HG03439 (cell line): Measurements from ENCODE around the gene TBKBP1.

ENCODE experiments used
- ATAC-seq: cut with Tn5 transposase; IDR thresholded peaks from one replicate; pipeline ENCODE4 v1.9.1; 2021; ENCODE audit warnings: mild to moderate bottlenecking, moderate library complexity; ENCODE audit not compliant: unreplicated experiment

Gene TBKBP1

DNA sequence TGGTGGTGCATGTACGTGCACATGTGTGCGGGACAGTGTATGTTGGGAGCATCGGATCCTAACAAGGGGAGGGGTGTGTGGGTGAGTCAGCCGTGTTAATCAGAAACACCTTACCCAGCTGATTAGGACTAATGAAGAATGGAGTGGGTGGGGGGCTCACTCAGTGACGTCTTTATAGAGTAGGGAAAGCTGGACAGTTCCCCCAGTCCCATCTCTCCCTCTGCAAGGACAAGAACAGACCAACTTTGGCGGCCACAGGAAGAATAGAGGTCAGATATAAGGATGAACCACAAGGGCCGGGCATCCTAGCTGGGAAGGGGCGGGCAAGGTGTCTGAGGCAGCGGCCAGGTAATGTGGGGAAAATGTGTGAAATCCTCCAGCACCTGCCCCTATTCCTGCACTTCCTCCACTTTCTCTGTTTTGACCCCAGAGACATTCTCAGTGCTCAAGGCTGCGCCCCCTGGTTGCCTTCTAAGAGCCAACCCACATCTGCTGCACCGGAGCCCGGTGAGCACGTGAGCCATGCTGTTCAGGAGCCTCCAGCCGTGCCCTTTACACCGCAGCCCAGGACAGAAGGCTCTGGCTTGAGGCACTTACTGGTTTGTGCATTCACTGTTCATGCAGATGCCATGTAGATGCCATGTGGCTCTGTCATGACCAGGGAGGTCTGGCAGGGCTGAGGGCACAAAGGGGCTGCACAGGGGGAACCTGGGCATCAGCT, 20.2 kb downstream of the TBKBP1 start:
- no peak for ATAC-seq

- ATAC-seq: no peak
These were observed 20.9 kb downstream of the TBKBP1 start for GRCh38 chr17:47714773-47715396.

- no peak for ATAC-seq
These were observed 21.8 kb downstream of the TBKBP1 start for GRCh38 chr17:47715669-47716325.

- no peak for ATAC-seq
These were observed 22.4 kb downstream of the TBKBP1 start for GRCh38 chr17:47716375-47716774.

DNA sequence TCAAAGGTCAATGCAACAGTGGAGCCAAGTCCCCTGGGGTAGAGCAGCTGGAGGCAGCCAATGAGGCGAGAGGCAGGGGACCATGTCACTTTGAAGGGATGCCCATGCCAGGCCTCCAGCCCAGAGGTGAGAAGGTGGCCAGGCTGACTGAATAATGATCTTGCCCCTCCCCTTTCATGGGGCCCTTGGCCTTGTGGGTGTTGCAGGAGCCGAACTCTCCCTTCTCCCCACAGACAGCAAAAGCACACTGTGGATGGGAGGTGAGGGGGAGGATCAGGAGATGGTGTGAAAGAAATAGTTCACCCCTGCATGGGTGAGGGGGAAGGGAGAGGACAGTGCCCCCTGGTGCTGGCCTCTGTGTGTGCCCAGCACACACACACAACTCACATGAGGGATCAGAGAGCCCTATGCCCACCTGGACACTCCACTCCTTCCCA, 23.3 kb downstream of the TBKBP1 start:
- ATAC-seq: no peak

DNA sequence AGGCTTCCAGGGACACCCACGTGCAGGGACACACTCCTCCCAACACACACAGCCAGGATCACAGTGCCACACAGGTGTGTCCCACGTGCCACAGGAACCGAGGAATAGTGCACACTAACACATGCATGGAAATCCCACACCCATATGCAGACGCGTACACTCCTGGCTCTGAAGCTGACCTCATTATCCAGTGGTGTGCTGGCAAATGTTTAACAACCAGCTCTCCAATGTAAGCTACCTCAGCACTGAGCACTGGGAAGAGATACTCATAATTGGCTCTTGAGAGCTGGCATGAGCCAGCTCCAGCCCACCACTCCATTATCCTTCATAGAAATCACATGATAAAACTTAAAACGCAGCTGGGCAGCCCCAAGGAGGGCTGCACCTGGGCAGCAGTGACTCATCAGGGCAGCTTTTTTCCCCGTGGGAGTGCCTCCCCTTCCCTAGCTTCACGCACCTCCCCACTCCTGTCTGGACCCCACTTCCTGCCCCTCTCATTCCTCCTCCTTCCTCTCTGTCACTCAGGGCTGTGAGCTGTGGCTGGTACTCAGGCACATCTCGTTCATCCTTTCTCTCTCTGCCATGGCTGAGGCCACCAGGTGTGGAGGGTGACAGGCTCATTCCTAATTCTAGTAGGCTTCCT, 24.1 kb downstream of the TBKBP1 start:
- ATAC-seq: no peak

DNA sequence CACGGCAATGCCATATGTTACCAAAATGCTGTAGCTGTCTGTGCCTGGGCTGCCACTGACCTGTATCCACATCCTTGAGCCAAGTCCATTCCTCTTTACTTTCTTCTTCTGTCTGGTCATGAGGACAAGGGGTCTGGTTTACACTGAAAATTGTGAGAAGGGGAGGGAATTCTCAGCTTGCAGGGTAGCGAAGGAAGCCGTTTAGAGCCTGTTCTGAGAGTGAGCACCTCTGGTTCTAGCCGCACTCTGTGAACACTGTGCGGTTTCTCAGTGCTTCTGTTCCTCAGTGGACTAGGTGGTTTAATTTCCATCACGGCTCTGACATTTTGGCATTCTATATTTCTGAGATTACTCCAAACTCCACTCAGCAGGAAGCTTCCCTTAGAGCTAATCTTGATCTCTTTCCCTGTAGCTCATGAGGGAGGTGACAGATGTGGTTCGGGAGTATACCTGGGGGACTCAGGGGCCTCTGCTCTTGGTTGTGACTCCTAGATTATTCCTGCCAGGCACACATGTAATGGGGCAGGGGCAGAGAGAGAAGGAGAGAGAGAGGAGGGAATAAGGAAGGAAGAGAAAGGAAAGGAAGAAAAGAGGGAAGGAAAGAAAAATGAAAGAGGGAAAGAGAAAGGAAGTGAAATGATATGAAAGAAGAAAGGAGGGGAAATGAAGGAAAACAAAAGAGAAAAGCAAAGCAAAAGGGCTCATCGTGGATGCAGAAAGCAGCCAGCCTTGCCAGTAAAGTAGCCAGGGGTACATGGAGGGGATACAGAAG, 24.9 kb downstream of the TBKBP1 start:
- no peak for ATAC-seq

GRCh38 chr17:47719411-47720152, 25.6 kb downstream of the TBKBP1 start:
- ATAC-seq: no peak

- no peak for ATAC-seq
These were observed 26.2 kb downstream of the TBKBP1 start for GRCh38 chr17:47720196-47720595.

DNA sequence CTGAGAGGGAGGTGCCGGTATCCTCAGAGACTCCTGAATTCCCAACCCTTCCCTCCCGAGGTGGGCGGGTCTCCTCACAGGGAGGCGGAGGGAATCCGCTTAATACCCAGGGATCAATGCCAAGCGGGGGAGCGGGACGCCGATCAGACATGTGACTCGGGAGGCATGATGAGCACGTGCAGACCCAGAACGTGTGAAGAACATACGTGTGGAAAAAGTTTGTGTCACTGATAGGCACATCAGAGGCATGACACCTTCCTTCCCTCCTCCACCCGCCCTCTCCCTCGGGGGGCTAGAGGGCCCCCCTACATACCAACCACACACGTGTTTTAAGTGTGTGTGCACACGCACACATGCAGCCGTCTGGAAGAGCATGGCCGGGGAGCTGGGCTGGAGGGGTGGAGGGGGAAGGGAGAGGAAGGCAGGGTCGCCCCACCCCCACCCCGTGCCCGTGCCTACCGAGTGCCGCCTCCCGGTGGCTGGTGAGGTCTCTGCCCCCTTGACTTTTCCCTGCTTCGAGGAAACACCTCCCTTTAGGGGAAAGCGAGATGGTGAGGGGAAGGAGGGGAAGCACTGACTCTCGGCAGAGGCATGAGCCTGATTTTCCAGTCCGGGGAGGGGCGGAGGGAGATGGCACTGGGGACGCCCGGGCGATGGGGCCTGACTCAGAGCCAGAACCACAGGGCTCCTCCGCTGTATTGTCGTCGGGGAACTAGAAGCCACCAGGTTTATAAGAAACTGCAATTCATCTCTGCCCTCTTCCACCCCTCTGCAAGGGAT, 27.0 kb downstream of the TBKBP1 start:
- ATAC-seq: no peak

DNA sequence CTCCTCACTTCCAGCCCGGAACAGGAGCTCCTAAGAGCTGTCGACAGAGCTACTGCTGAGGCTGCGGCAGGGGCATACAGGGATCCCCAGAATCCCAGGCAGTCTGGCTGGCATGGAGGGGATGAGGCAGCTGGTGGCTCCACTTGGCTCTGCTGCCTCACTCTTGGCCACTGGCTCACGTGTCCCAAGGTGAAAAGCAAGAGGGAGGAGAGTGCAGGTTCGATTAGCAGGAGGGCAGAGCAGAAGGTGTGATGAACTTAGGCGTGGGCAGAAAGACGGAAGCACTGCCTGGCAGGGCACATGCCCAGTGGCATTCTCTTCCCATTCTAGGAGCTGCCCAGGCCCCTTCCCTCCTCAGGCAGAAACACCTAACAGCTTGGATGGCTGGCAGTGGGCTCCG, 27.8 kb downstream of the TBKBP1 start:
- ATAC-seq: no peak

GRCh38 chr17:47724705-47725104, 30.7 kb downstream of the TBKBP1 start:
- no peak for ATAC-seq

- ATAC-seq: no peak
These were observed 31.6 kb downstream of the TBKBP1 start for GRCh38 chr17:47725446-47726111.

GRCh38 chr17:47726796-47727703, 33.1 kb downstream of the TBKBP1 start:
- ATAC-seq: no peak

DNA sequence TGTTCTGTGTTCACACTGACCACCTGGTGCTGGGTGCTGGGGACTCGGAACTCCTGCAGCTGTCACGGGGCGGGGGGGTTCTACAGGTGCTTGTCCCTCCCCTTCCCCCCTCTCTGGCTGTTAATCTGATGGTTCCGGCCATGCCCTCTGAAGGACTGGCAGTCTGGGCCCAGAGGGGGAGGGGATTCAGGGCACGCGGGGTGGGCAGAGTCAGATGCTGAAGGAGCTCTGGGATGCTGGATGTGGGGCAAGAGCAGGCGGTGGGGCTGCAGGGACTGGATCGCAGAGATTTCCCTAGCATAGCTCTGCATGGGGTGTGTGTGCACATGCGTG, 33.7 kb downstream of the TBKBP1 start:
- ATAC-seq: no peak

DNA sequence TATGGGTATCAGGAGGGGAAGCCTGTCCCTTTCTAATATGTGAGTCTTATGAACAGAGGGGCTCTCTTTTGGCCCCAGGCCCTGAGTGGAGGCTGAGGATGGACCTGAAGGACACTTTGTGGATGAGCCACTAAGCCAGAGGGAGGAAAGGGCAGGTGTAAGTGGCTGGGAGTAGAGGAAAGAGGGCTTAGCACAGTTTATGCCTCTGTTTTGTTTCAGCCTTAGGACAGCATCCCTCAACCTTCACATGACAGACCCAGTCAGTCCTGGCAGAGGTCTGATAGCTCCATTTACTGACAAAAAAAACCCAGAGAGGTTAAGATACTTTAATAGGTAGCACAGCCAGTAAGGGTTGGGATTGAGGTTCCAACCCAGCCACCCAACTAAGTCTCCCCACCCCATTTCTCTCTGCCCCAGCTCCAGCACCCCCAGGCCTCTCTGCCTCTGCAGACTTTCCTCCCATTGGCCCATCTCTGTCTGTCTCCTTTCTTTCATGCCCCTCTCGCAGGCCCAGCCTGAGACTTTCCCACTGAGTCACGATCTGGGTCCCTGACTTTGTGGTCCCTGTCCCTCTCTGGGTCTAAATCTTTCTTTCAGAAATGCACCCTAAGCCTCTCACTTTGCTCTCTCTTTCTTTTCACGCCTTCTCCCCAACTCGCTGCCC, 34.4 kb downstream of the TBKBP1 start:
- ATAC-seq: no peak

- ATAC-seq: no peak
These were observed 35.5 kb downstream of the TBKBP1 start for GRCh38 chr17:47729476-47729875.
